Measurements from ENCODE around the gene SLC49A3.

GRCh38 chr4:665381-665750 lies 23.6 kb downstream of the SLC49A3 start:
- TF ChIP-seq CTCF (conservative IDR thresholded peaks at IDR 0.05; ENCODE audit: low read length) (no peak), EZH2phosphoT487 (IDR thresholded peaks at IDR 0.05; ENCODE audit: borderline replicate concordance, low read depth, low read length) (no peak)
